Measurements from ENCODE around the gene CLDN22. TPM values are rescaled to one million over a fixed set of nuclear protein-coding genes. Genes with fewer than 3 reads are reported as not detected.

Gene CLDN22
- not detected for total RNA-seq

DNA sequence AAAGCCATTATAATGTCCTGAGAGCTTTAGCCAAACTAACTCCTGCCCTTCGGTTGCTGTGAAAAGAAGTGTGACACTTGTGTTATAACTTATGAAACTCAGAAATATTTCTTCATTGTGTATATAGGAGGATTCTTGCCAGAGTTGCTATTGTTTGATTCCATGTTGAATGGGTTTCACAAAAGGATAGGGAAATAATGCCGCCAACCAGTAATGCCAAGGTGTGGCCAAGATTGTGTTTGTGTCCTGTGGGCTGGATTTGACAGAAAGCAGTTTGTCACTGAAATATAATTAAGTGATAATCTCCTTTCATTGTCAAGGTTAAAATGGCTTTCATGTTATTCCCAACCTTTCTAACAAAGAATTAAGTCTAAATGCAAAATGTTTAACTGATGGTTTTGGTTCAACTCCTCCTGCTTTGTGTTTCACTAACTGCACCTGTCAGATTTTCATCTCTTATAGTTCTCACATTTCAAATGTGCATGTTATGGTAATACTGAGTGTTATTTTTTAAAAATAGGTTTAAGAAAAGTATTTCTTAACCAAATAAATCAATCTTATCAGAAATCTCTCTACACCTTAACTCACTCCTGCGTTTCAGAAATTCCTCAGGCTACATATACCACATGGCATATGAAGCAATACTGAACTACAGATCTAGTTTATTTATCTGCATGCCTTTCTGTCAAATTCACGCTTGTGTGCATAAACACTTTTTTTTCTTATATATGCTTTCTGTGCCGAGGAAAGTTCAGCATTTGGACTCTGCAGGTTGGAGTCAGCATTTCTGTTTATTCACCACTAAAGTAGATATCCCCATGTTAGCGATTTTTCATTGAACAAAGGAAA is at the start of gene CLDN22:
Gene CLDN22, minus strand, starts transcription at position 66 of the 849 bp plus-strand sequence. Its CDS starts 58 bp downstream, at position 8.
- H3K4me3 Mint-ChIP-seq: no peak within 1 kb of the TSS
- CTCF ChIA-PET: no interaction called here

DNA sequence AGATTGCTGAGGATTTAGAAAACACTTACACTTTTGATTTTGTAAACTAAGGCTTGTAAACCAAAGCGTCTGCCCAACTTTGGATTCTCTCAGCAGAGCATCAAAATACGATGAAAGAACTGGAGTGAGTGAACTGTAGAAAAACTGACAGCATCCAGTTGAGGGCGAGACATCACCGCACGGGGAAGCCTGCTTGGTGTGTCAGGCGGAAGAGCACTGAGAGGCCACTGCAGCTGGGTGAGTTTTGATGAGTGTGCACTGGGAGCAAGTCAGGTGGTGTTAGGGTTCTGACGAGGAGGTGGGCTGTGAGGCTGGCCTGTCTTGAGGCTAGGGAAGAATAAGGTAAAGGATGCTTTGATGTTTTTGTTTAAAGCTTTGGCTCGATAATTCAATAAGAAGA is 49.0 kb upstream of the CLDN22 start:
- POLR2A ChIA-PET: no interaction called here
- H3K27ac Mint-ChIP-seq: no peak overlapping the region
- H3K4me1 Mint-ChIP-seq (ENCODE audit: low read depth): no peaks in the 10 kb centered on the region
- H3K9me3 Mint-ChIP-seq: peaks cover 3% of the 10 kb centered on the region
- DNase-seq (no peak), ATAC-seq (no peak)
- TF ChIP-seq, protein P1, sequence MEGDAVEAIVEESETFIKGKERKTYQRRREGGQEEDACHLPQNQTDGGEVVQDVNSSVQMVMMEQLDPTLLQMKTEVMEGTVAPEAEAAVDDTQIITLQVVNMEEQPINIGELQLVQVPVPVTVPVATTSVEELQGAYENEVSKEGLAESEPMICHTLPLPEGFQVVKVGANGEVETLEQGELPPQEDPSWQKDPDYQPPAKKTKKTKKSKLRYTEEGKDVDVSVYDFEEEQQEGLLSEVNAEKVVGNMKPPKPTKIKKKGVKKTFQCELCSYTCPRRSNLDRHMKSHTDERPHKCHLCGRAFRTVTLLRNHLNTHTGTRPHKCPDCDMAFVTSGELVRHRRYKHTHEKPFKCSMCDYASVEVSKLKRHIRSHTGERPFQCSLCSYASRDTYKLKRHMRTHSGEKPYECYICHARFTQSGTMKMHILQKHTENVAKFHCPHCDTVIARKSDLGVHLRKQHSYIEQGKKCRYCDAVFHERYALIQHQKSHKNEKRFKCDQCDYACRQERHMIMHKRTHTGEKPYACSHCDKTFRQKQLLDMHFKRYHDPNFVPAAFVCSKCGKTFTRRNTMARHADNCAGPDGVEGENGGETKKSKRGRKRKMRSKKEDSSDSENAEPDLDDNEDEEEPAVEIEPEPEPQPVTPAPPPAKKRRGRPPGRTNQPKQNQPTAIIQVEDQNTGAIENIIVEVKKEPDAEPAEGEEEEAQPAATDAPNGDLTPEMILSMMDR (IDR thresholded peaks at IDR 0.05): no peak
- intact Hi-C loops (cut with micrococcal nuclease): no loop called here
- CTCF ChIA-PET: no interaction called here
- no peak overlapping the region for H3K4me3 Mint-ChIP-seq
- peaks cover 2% of the 10 kb centered on the region for H3K27me3 Mint-ChIP-seq
- no peaks in the 10 kb centered on the region for H3K36me3 Mint-ChIP-seq (ENCODE audit: low read depth)

More for the DNA sequence above, at the start of gene CLDN22:
- Mint-ChIP-seq H3K4me1 (ENCODE audit: low read depth) (peaks cover 9% of the 10 kb centered on the region), H3K27ac (no peak within 1 kb of the TSS), H3K27me3 (peaks cover 2% of the 10 kb centered on the region), H3K9me3 (no peaks in the 10 kb centered on the region), H3K36me3 (ENCODE audit: low read depth) (no peaks in the 10 kb centered on the region)
- TF ChIP-seq, protein P1 (IDR thresholded peaks at IDR 0.05): no peak
- POLR2A ChIA-PET: no interaction called here
- intact Hi-C loops (cut with micrococcal nuclease): no loop called here
- DNase-seq (no peak), ATAC-seq (no peak)

DNA sequence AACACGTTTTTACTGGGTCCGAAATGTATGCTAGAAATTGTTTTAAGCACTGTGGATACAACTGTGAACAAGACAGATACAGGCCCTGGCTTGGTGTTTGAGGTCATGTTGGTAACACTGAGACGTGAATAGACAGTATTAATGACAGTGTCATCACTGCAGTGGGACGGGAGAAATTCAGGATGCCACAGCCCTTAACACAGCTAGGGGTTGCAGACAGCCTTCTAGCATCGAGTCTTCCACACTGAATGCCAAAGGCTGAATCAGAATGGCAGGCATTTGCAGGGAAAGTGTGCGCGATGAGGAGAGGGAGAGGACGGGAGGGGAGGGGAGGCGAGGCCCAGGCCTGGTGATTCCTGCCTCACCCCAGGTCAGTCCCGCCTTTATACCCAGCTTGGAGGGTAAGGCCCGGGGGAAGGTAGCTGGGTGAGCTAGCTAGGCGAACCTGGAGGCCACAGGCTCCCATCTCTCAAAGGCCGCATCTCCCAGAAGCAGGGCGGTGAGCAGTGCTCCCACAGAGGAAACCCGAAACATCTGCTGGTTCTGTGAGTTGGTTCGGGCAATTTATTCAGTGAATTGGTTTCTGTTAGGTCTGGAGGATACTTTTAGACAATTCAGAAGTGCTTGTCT is 46.2 kb upstream of the CLDN22 start:
- H3K4me3 Mint-ChIP-seq: no peak overlapping the region
- no peaks in the 10 kb centered on the region for H3K36me3 Mint-ChIP-seq (ENCODE audit: low read depth)
- no peak for ATAC-seq
- POLR2A ChIA-PET: no interaction called here
- CTCF ChIA-PET: no interaction called here
- H3K4me1 Mint-ChIP-seq (ENCODE audit: low read depth): no peaks in the 10 kb centered on the region
- peaks cover 2% of the 10 kb centered on the region for H3K27me3 Mint-ChIP-seq
- no peak for DNase-seq
- TF ChIP-seq, protein P1 (IDR thresholded peaks at IDR 0.05): no peak
- H3K27ac Mint-ChIP-seq: no peak overlapping the region
- intact Hi-C loops (cut with micrococcal nuclease): no loop called here
- H3K9me3 Mint-ChIP-seq: no peaks in the 10 kb centered on the region

DNA sequence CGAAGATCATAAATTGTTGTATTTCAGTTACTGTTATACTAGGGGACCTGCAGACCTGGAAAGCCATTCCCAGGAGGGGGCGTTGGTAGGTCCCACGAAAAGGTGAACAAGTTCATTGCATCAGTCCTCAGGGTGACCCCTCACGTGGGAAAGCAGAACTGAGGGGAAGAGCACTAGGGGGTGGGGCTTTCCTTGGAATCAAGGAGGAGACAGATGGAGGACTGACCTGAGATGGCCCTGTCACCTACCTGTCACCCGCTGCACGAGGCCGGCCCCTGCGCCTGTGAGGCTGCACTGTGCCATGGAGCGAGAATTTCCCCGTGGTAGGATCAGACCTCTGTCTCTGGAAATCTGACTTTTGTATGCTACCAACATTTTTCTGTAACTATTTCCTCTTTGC is 43.9 kb upstream of the CLDN22 start:
- intact Hi-C loops (cut with micrococcal nuclease): no loop called here
- Mint-ChIP-seq H3K4me1 (ENCODE audit: low read depth) (no peaks in the 10 kb centered on the region), H3K27me3 (no peaks in the 10 kb centered on the region), H3K27ac (no peak overlapping the region), H3K36me3 (ENCODE audit: low read depth) (no peaks in the 10 kb centered on the region), H3K9me3 (no peaks in the 10 kb centered on the region), H3K4me3 (no peak overlapping the region)
- DNase-seq (no peak), ATAC-seq (no peak)
- TF ChIP-seq, protein P1 (IDR thresholded peaks at IDR 0.05): no peak
- POLR2A ChIA-PET: no interaction called here
- CTCF ChIA-PET: no interaction called here

DNA sequence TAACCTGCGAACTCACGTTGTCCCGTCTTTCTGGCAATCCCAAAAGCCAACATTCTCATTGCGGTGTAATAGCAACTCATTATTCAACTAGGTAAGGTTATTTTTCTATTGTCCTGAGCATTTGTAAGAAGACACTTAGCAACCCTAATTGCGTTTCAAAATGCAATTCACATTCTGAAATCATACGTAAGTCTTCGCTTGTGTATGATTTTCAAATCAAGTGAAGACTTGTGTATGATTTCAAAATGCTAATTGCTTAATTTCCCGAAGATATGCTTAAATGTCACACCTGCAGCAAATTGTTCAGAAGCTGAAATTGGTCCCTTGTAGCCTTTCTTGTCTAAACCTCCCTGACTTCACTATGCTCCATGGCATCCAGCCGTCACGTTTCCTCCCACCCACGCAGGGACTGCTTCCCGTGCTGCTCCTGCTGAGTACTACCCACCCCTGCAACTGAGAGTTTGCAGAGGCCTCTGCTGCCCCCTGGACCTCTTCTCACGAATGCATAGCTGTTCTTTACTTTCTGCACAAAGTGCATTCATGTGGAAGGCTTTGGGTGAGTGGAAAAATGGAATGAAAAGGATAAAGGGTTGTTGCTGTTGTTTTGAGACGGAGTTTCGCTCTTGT is 43.0 kb upstream of the CLDN22 start:
- no peaks in the 10 kb centered on the region for H3K36me3 Mint-ChIP-seq (ENCODE audit: low read depth)
- TF ChIP-seq, protein P1 (IDR thresholded peaks at IDR 0.05): no peak
- no peaks in the 10 kb centered on the region for H3K27me3 Mint-ChIP-seq
- no peak for ATAC-seq
- H3K4me3 Mint-ChIP-seq: no peak overlapping the region
- DNase-seq: no peak
- intact Hi-C loops (cut with micrococcal nuclease): no loop called here
- no peaks in the 10 kb centered on the region for H3K9me3 Mint-ChIP-seq
- no peak overlapping the region for H3K27ac Mint-ChIP-seq
- no peaks in the 10 kb centered on the region for H3K4me1 Mint-ChIP-seq (ENCODE audit: low read depth)
- ChIA-PET POLR2A (interaction anchor here (0.5 kb wide), 1 partner anchor 314 kb away, joined by 3 read pairs; no protein-coding TSS in a partner anchor), CTCF (no interaction called here)
